ENCODE results near the gene FABP7. TPM values are rescaled to one million over a fixed set of nuclear protein-coding genes. Genes with fewer than 3 reads are reported as not detected.

The FABP7 gene
- total RNA-seq, 4 donors from 2014 or later: 0.48 to 0.55 TPM; not detected in 2

- no peak for DNase-seq
- in situ Hi-C loops (cut with MboI; ENCODE audit: low pct_ligation_motif_present in 1 of 4, low pct_unique_long_range_greater_than_20kb in 1 of 4, low sequenced_read_pairs in 3 of 4): loop anchor here (10.0 to 25.0 kb wide), 2 partner anchors 100 to 578 kb away; no protein-coding TSS in a partner anchor
- Histone ChIP-seq H3K4me3 (no peak overlapping the region), H3K9me3 (no peaks in the 10 kb centered on the region), H3K36me3 (no peaks in the 10 kb centered on the region), H3K4me1 (no peaks in the 10 kb centered on the region), H3K27me3 (no peaks in the 10 kb centered on the region), H3K27ac (no peak overlapping the region)
- WGBS, 2 donors (ENCODE audit: low coverage in 1 of 2): 59 to 62% methylated on average over 10 of the region's 10 CpGs
- intact Hi-C loops (cut with DNase I; ENCODE audit: low total_unique reads): loop anchor here (5.0 kb wide), 1 partner anchor 103 kb away; no protein-coding TSS in a partner anchor
- TF ChIP-seq EP300 (IDR thresholded peaks at IDR 0.05; ENCODE audit: low read depth) (no peak), POLR2A (IDR thresholded peaks at IDR 0.05) (no peak), POLR2AphosphoS5 (IDR thresholded peaks at IDR 0.05) (no peak), CTCF (IDR thresholded peaks at IDR 0.05) (no peak)
Observed at GRCh38 chr6:122734529-122735395, 44.8 kb upstream of the FABP7 start.

GRCh38 chr6:122735582-122735981 lies 43.9 kb upstream of the FABP7 start:
- intact Hi-C loops (cut with DNase I; ENCODE audit: low total_unique reads): no loop called here

GRCh38 chr6:122736163-122736562 lies 43.4 kb upstream of the FABP7 start:
- H3K9me3 ChIP-seq: no peaks in the 10 kb centered on the region
- TF ChIP-seq EP300 (IDR thresholded peaks at IDR 0.05; ENCODE audit: low read depth) (no peak), POLR2A (IDR thresholded peaks at IDR 0.05) (no peak), CTCF (IDR thresholded peaks at IDR 0.05) (no peak), POLR2AphosphoS5 (IDR thresholded peaks at IDR 0.05) (no peak)
- no peaks in the 10 kb centered on the region for H3K27me3 ChIP-seq
- no peak for DNase-seq
- in situ Hi-C loops (cut with MboI; ENCODE audit: low pct_ligation_motif_present in 1 of 4, low pct_unique_long_range_greater_than_20kb in 1 of 4, low sequenced_read_pairs in 3 of 4) (loop anchor here (10.0 to 25.0 kb wide), 2 partner anchors 99 to 576 kb away; no protein-coding TSS in a partner anchor), intact Hi-C loops (cut with DNase I; ENCODE audit: low total_unique reads) (no loop called here)
- H3K4me3 ChIP-seq: no peak overlapping the region
- H3K36me3 ChIP-seq: no peaks in the 10 kb centered on the region
- H3K4me1 ChIP-seq: no peaks in the 10 kb centered on the region
- no peak overlapping the region for H3K27ac ChIP-seq
- 73 to 76% methylated on average over 4 of the region's 4 CpGs for whole genome bisulfite sequencing, 2 donors (ENCODE audit: low coverage in 1 of 2)

More at GRCh38 chr6:122735582-122735981, 43.9 kb upstream of the FABP7 start:
- 64 to 66% methylated on average over 4 of the region's 4 CpGs for WGBS, 2 donors (ENCODE audit: low coverage in 1 of 2)
- H3K9me3 ChIP-seq: no peaks in the 10 kb centered on the region
- H3K4me1 ChIP-seq: no peaks in the 10 kb centered on the region
- no peak for DNase-seq
- no peaks in the 10 kb centered on the region for H3K27me3 ChIP-seq
- no peak overlapping the region for H3K4me3 ChIP-seq
- TF ChIP-seq EP300 (IDR thresholded peaks at IDR 0.05; ENCODE audit: low read depth) (no peak), POLR2A (IDR thresholded peaks at IDR 0.05) (no peak), POLR2AphosphoS5 (IDR thresholded peaks at IDR 0.05) (no peak), CTCF (IDR thresholded peaks at IDR 0.05) (no peak)
- no peaks in the 10 kb centered on the region for H3K36me3 ChIP-seq
- H3K27ac ChIP-seq: no peak overlapping the region
- in situ Hi-C loops (cut with MboI; ENCODE audit: low pct_ligation_motif_present in 1 of 4, low pct_unique_long_range_greater_than_20kb in 1 of 4, low sequenced_read_pairs in 3 of 4): loop anchor here (10.0 to 25.0 kb wide), 2 partner anchors 99 to 577 kb away; no protein-coding TSS in a partner anchor

GRCh38 chr6:122736616-122737015 lies 42.9 kb upstream of the FABP7 start:
- WGBS, 2 donors (ENCODE audit: low coverage in 1 of 2): 29 to 41% methylated on average over 3 of the region's 3 CpGs

More at GRCh38 chr6:122736616-122737015, 42.9 kb upstream of the FABP7 start:
- H3K27me3 ChIP-seq: no peaks in the 10 kb centered on the region
- TF ChIP-seq POLR2AphosphoS5 (IDR thresholded peaks at IDR 0.05) (no peak), CTCF (IDR thresholded peaks at IDR 0.05) (no peak), EP300 (IDR thresholded peaks at IDR 0.05; ENCODE audit: low read depth) (no peak), POLR2A (IDR thresholded peaks at IDR 0.05) (no peak)
- no peaks in the 10 kb centered on the region for H3K9me3 ChIP-seq
- no peak for DNase-seq
- no peaks in the 10 kb centered on the region for H3K4me1 ChIP-seq
- in situ Hi-C loops (cut with MboI; ENCODE audit: low pct_ligation_motif_present in 1 of 4, low pct_unique_long_range_greater_than_20kb in 1 of 4, low sequenced_read_pairs in 3 of 4): loop anchor here (10.0 to 25.0 kb wide), 2 partner anchors 98 to 576 kb away; no protein-coding TSS in a partner anchor
- H3K4me3 ChIP-seq: no peak overlapping the region
- intact Hi-C loops (cut with DNase I; ENCODE audit: low total_unique reads): no loop called here
- no peaks in the 10 kb centered on the region for H3K36me3 ChIP-seq
- no peak overlapping the region for H3K27ac ChIP-seq

All from transverse colon (tissue), 4 donors.